T-helper 1 cell (primary cell): Measurements from ENCODE around the gene ENOX1.
"Not testable (repeated sequence)": the region's sequence is repeated elsewhere in the genome, so short reads cannot be mapped to it uniquely, and the experiment has no call there.

Source experiments
- DNase-seq, 5 donors: peaks; one replicate each; pipeline ENCODE4 v3.0.0-alpha.2; 2012 to 2020

The ENOX1 gene

GRCh38 chr13:43473437-43473836, 313.3 kb downstream of the ENOX1 start:
- no peak for DNase-seq

- no peak for DNase-seq
These were observed 313.8 kb downstream of the ENOX1 start for GRCh38 chr13:43472980-43473379.

GRCh38 chr13:43472339-43472738, 314.4 kb downstream of the ENOX1 start:
- DNase-seq, result no peak

DNA sequence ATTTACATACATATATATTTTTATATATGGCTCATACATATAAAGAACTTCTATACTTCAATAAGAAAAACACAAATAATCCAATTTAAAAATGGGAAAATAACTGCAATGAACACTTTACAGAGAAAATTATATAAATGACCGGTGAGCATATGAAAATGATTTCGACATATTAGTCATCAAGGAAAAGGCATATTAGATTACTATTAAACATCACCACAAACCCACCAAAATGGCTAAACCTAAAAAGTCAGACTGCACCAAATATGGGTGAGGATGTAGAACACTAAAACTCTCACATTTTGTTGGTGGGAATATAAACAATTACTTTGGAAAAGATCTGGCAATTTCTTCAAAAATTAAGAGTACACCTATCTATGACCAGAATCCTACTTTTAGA, 316.2 kb downstream of the ENOX1 start:
- no peak for DNase-seq

GRCh38 chr13:43469791-43470190, 317.0 kb downstream of the ENOX1 start:
- DNase-seq, result no peak

DNA sequence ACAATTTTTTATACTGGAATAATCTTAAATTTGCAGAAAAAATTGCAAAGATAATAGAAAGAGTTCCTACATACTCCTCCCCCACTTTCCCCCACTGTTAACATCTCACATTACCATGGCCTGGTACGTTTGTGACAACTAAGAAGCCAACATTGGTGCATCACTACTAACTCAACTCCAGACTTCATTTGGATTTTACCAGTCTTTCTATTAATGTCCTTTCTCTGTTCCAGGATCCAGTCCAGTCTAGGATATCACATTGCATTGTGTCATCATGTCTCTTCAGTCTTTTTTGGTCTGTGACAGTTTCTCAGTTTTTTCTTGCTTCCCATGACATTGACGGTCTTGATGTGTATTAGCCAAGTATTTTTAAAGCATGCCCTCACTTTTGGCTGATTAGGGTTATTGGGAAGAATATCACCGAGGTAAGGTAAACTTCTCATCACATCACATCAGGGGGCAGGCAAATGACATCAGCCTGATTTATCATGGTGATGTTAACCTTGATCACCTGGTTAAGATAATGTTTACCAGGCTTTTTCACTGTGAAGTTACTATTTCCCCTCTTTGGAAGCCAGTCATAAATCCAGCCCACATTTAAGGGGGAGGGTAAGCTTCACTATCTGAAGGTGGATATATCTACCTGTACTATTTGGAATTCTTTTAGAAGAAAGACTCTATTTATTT, 322.1 kb downstream of the ENOX1 start:
- DNase-seq, result no peak

- no peak for DNase-seq
These were observed 338.0 kb downstream of the ENOX1 start for GRCh38 chr13:43448605-43449336.

DNA sequence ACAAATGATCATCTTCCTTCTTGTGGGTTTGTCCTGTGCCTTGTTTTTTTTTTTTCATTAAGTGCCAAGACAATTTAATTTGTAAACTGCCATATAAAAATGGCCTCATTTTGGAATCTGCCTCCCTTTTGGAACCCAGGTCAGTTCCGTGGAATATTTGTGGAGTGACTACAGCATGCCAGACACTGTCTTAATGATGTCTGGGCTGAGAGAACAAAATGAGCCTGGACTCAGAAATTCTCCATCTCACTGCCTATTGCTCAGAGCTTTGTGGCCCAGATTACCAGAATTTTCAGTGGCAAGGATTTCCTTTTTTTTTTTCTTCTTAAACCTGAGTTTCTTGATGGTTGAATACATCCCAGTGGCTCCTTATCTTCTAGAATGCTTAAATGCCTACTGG, 340.6 kb downstream of the ENOX1 start:
- DNase-seq, result no peak

- no peak for DNase-seq
These were observed 341.1 kb downstream of the ENOX1 start for GRCh38 chr13:43445668-43446067.

DNA sequence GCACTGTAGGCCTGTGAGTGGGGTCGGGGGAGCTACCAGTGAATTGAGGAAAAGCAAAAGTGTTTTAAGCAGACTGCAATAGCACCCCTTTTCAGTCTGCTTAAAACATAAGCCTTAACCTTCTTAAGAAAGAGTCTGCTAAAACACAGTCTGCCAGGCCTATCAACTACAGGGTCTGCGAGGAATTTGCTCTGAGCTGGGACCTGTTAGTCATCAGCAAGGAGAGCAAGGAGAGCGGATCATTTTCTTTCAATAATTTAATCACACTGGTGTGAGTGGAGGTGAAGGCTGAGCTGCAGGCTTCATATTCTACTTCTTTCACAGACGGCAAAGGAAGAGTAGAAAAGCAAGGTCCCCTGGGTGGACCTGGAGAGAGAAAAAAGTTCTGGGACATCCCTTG, 342.7 kb downstream of the ENOX1 start:
- no peak for DNase-seq

DNA sequence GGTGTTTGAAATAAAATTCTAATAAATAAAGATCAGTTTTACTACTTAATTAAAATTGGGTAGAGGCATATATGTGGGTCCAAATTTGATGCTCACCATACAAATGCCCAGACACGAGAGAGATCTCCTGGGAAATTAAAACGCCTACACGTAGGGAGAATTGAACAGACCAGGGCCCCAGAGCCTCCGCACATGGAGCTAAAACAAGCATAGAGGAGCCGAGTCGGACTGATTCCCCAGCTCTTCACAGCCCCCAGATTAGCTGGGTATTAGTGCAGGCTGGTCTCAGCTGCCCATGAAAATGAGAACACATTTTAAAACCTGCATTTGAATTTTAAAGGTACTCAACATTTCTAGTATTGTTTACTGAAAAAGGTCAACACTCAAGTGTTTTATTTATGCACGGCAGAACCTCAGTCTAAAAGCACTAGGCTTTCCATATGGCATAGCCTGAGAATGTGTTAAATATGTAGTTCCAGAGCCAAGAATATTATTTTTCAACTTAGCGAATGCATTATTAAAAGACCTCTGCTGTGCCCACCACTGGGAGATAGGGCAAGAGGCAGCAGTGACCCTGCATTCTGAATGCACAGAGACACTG, 344.8 kb downstream of the ENOX1 start:
- DNase-seq, result no peak

DNA sequence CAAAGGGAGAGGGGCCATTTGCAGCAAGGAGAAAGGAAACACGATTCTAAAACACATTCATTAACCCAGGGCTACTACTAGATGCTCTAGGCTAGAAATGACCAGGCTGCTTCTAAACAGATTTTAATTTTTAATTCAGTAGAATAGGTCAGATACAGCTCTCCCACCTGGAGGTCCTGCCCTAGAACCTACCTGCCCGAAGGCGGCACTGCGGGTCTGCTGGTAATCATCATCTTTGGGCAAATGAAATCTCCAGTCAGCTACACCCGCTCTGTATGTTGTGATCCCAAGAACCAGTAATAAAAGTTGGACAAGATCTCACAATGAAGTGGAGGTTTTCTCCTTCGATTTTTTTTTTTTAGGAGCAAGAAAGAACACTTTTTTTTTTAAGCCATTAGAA, 345.3 kb downstream of the ENOX1 start:
- no peak for DNase-seq

- no peak for DNase-seq
These were observed 352.6 kb downstream of the ENOX1 start for GRCh38 chr13:43434191-43434590.

GRCh38 chr13:43433691-43434141, 353.1 kb downstream of the ENOX1 start:
- DNase-seq, result no peak

DNA sequence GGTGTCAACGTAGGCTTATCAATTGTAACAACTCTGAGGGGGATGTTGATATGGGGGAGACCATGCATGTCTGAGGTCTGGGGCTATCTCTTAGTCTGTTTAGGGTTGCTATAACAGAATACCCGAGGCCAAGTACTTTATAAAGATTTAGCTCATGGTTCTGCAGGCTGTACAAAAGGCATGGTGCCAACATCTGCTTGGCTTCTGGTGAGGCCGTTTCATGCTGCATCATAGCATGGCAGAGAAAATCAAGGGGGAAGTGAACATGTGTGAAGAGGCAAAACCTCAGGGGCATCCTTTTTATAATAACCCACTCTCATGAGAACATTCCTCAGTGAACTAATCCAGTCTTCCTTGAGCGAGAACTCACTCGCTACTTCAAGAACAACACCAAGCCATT, 353.8 kb downstream of the ENOX1 start:
- no peak for DNase-seq

DNA sequence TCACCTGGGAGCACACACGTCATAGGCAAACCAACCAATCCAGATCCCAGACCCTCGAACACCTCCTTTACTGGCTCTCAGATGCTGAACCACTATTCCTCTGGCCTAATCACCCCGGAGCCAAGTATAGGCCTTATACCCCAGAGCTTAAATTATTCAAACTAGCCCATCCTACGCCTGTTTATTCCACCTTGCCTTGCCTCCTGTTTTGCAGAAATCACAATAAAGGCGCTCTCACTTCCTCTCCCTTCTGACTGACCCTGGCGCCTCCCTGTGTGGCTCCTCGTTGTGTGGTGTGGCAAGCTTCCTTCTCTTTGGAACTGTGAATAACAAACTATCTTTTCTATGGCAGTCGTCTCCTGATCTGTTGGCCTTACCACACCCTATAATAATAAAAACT, 354.9 kb downstream of the ENOX1 start:
- no peak for DNase-seq

DNA sequence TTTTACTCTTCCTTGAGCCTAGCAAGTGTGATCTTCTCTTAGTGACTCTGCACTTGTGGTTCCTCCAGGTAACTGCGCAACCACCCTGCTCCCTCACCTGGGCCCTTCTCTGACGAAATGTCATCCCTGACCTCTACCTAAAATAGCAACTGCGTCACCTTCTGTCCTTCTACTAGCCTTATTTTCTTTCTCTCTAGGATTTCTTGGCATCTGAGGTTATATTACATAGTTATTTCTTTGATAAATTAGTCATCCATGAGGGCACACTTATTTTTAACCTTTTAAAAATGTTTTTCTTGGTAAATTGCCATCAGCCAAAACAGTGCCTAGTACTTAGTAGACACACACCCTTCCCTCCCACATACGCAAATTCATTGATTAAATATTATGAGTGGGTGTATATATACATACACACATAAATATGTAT, 355.5 kb downstream of the ENOX1 start:
- DNase-seq, result no peak

- DNase-seq, result no peak
These were observed 358.1 kb downstream of the ENOX1 start for GRCh38 chr13:43428545-43429296.

GRCh38 chr13:43426355-43426754, 360.4 kb downstream of the ENOX1 start:
- DNase-seq, result no peak

- no peak for DNase-seq
These were observed 361.5 kb downstream of the ENOX1 start for GRCh38 chr13:43425234-43425633.

GRCh38 chr13:43424412-43424811, 362.4 kb downstream of the ENOX1 start:
- no peak for DNase-seq

GRCh38 chr13:43422116-43422515, 364.7 kb downstream of the ENOX1 start:
- no peak for DNase-seq

DNA sequence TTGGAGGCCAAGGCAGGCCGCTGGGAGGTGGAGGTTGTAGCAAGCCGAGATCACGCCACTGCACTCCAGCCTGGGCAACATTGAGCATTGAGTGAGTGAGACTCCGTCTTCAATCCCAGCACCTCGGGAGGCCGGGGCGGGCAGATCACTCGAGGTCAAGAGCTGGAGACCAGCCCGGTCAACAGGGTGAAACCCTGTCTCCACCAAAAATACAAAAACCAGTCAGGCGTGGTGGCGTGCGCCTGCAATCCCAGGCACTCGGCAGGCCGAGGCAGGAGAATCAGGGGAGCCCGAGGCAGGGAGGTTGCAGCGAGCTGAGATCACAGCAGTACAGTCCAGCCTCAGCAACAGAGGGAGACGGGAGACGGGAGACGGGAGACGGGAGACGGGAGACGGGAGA, 369.9 kb downstream of the ENOX1 start:
- not testable (repeated sequence) for DNase-seq
